Fibroblast of upper back skin (primary cell): ENCODE measurements around the gene PPP2R2C.

ENCODE experiments used
- DNase-seq: peaks from one replicate; pipeline ENCODE4 v3.0.0-alpha.2; 2013

The PPP2R2C gene

DNA sequence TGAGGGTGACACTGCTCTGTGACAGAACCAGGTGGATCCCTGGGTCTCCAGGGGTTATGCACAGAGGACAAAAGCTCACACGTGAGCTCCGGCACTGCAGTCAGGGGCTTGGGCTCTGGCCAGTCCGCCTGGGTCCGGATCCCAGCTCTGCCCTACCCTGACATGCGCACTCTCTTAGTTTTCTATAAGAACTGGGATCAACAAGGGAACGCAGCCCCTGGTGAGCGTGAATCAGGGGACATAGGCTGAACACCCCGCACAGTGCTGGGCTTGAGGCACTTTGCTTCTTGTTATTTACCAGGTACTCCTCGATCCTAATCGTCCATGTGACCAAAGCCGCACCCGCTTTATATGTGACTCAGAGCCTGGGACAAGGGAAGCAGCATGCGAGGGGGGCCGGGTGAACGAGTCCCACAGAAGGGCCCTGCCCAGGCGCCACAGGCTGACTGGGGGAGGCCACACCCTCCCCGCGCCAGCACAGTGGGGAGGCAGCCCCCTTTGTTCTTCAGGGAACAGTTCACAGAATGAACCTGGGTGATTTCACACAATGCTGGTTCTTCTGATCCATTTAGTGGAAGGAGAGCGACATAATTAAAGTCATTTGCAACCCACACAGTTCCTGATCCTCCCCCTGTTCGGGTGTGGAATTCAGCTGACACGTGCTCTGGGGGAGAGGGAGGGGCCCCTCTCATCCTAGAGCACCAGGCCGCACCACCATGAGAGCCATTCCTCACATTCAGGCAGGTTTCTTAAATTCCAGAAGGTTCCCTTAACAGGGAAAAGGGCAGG, 147.2 kb downstream of the PPP2R2C start:
- peak; percentile 9 for DNase-seq

- DNase-seq, result no peak
These were observed 147.9 kb downstream of the PPP2R2C start for GRCh38 chr4:6324461-6324998.

GRCh38 chr4:6322761-6323566, 149.4 kb downstream of the PPP2R2C start:
- DNase-seq, result no peak

DNA sequence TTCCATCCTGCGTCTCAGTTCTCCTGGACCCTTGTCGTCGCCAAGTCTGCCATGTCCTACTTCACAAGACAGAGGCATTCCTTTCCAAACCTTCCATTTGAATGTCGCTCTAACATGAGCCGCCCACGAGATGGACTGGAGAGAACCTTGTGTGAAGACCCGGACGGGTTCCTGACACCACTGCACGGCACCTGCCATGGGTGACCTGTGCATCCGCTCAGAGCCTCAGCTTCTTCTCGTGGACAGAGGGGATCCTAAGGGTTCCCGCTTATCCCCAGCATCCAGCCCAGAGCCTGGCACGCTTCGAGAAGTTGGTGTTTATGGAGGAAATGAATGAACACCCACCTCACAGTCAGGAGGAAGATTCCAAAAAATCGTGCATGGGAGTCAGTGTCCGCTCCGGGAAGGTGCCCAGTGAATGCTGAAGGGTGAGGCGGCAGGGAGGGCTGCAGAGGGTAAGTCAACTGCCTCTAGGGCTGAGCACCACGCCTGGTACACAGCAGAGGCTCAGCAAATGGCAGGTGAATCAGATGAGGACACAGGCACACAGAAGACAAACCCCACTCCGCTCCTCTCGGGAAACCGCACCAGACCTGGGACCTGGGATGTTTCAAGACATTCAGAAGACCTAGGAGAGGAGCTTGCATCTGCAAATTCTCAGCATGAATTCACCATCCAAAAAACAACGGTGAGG, 150.2 kb downstream of the PPP2R2C start:
- no peak for DNase-seq

GRCh38 chr4:6321361-6321760, 151.1 kb downstream of the PPP2R2C start:
- no peak for DNase-seq

DNA sequence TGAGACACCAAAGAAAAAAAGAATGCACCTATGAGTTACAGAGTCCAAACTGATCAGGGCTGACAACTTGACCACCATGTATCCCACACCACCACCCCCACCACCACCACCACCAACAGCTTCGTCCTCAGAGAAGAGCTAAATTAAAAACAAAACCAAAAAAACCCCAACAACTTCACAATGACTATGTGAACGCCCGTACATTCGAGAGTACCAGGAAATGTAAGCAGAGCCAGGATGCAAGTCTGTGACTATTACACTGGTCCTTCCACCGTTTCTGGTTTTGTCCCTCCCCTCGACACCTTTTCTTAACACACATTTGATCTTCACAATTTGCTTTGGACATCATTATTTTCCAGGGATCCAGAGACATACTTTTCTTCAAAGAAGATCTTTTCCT, 151.8 kb downstream of the PPP2R2C start:
- no peak for DNase-seq

- no peak for DNase-seq
These were observed 152.8 kb downstream of the PPP2R2C start for GRCh38 chr4:6319530-6320150.

GRCh38 chr4:6318206-6318605, 154.2 kb downstream of the PPP2R2C start:
- DNase-seq, result no peak

- no peak for DNase-seq
These were observed 155.9 kb downstream of the PPP2R2C start for GRCh38 chr4:6316461-6317003.

DNA sequence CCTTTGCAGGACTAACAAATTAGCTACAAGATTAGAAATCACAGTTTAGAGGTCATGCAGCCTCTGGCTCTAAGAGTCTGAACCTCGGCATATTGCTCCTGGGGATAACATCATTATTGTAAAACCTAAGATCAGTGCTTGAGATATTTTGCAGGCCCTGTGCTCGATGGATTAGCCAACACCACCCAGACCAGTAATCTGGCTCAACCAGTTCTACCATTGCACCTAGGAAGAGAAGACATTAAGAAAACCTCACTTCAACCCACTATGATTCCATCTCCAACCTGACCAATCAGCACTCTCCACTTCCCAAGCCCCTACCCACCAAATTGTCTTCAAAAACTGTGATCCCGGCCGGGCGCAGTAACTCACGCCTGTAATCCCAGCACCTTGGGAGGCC, 159.2 kb downstream of the PPP2R2C start:
- no peak for DNase-seq

- no peak for DNase-seq
These were observed 162.6 kb downstream of the PPP2R2C start for GRCh38 chr4:6309777-6310176.

- DNase-seq, result no peak
These were observed 163.3 kb downstream of the PPP2R2C start for GRCh38 chr4:6308899-6309643.

GRCh38 chr4:6307891-6308290, 164.5 kb downstream of the PPP2R2C start:
- no peak for DNase-seq

- DNase-seq, result no peak
These were observed 165.2 kb downstream of the PPP2R2C start for GRCh38 chr4:6307230-6307629.

GRCh38 chr4:6306299-6306698, 166.1 kb downstream of the PPP2R2C start:
- DNase-seq, result no peak

- no peak for DNase-seq
These were observed 168.5 kb downstream of the PPP2R2C start for GRCh38 chr4:6303943-6304342.

DNA sequence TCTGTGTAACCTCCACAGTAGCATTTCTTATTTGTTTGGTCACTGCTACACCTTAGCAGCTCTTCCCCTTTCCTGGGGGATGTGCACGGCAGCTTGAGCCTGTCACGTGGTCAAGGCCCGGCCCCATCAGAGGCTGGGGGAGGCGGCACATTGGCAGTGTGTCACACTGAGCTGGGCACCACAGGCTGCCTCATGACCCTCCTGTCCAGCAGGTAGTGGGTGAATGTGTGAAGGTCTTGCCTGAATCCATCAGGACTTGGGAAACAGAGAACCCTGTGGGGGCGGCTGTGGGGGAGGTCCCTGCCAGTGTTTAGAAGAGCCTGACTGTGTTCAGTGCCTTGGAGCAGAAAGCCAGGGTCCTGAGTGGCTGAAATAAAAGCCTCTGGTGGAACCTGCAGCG, 169.5 kb downstream of the PPP2R2C start:
- no peak for DNase-seq

- no peak for DNase-seq
These were observed 170.5 kb downstream of the PPP2R2C start for GRCh38 chr4:6301732-6302442.

GRCh38 chr4:6301051-6301731, 171.2 kb downstream of the PPP2R2C start:
- DNase-seq, result no peak

DNA sequence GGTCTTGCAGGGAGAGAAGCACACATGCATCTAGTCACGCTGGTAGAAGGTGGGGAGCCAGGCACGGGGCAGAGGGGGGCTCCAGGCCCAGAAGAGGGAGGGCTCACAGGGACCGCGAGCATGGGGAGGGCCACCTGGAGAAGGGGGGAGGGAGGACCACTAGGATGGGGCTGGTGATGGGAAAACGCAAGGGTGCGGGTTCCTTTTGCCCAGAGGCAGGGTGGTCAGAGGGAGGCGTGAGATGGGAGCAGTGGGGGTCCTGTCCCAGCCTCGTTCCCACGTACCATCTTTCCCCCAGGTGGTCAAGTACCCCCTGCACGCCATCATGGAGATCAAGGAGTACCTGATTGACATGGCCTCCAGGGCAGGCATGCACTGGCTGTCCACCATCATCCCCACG, 172.1 kb downstream of the PPP2R2C start:
- no peak for DNase-seq

DNA sequence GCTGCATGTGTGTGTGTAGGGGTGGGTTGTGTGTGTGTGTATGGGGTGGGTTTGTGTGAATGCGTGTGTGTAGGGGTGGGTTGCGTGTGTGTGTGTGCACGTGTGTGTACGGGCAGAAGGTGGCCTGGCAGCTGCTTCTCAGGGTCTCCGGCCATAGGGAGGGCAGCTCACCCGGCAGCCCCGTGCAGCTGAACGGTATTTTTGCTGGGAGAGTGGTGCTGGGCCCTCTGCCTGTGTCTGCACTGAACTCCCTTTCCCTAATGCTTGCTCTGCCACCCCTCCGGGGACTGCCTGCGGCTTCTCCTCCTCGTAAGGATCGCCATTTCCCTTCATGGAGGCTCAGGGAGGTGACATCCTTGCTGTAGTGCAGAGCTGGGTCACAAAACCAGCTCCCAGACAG, 172.5 kb downstream of the PPP2R2C start:
- no peak for DNase-seq
